K562 (cell line): ENCODE measurements around the gene PPCDC. TPM values are rescaled to one million over a fixed set of nuclear protein-coding genes. Genes with fewer than 3 reads are reported as not detected.

ENCODE experiments used
- ATAC-seq: fragments of 200-7000 bp; cut with Tn5 transposase; 3 replicates; pipeline ENCODE4 v1.9.1; 2020; ENCODE audit warnings: moderate library complexity
- BruUV-seq: library from RNA; stranded (reverse); fragments of 400-500 nt; replicated peaks from 2 replicates; lab custom pipeline; 2021; lab: Mats Ljungman, UMichigan
- CTCF ChIA-PET: fragments of 300-600 bp; formaldehyde crosslinking; extraction: SDS; loops from one replicate; lab custom pipeline; 2021; ENCODE audit warnings: low intra/inter-chr PET ratio; lab: Yijun Ruan, JAX
- POLR2A ChIA-PET: fragments of 300-600, 350-650 bp; sonication (Branson Sonifier 250); formaldehyde crosslinking; extraction: SDS; loops from one replicate; lab custom pipeline; 2021; ENCODE audit warnings: antibody characterized with exemption, inconsistent platforms; lab: Yijun Ruan, JAX
- DNase-seq, 4 experiments: peaks; one replicate each; pipeline versions ENCODE4 v3.0.0 to v3.0.0-alpha.2; 2011 to 2018; ENCODE audit warnings: low spot score in 3 of 4, mixed read lengths in 3 of 4; ENCODE audit errors: extremely low read depth in 1 of 4
- FAIRE-seq: peaks from 2 replicates; lab custom pipeline; 2011; peaks lifted over from hg19 to GRCh38; lab: Jason Lieb, UNC
- H2AFZ ChIP-seq: 2 replicates; pipeline ENCODE4 v1.6.0; 2011; ENCODE audit warnings: low read depth, low read length, control low read depth, inconsistent platforms
- H3K27ac ChIP-seq: fragments of 200-600 bp; 3 replicates; pipeline ENCODE4 v1.8.0; 2011; ENCODE audit warnings: low read depth, mild to moderate bottlenecking, control low read depth, inconsistent platforms, low read length, moderate library complexity, mixed read lengths; ENCODE audit errors: extremely low read depth
- H3K27me3 ChIP-seq, 2 experiments: fragments of 300-600 bp in 1 of 2; 2 replicates in 1 of 2; 3 replicates in 1 of 2; pipeline versions ENCODE4 v1.6.0 to v1.8.0; 2011; ENCODE audit warnings: inconsistent platforms in 2 of 2, low read length in 2 of 2, mild to moderate bottlenecking in 1 of 2, mixed read lengths in 1 of 2, moderate library complexity in 1 of 2; ENCODE audit not compliant: control insufficient read depth in 2 of 2, insufficient read depth in 2 of 2
- H3K36me3 ChIP-seq: fragments of 300-600 bp; 3 replicates; pipeline ENCODE4 v1.8.0; 2011; ENCODE audit warnings: mild to moderate bottlenecking, low read length, inconsistent platforms; ENCODE audit not compliant: control insufficient read depth, insufficient read depth
- H3K4me1 ChIP-seq, 2 experiments: fragments of 200-600 bp in 1 of 2; replicated peaks in 1 of 2; 2 replicates in 1 of 2; 3 replicates in 1 of 2; pipeline versions ENCODE4 v1.5.1 to v1.8.0; 2011; ENCODE audit warnings: inconsistent platforms in 2 of 2, low read length in 2 of 2, mild to moderate bottlenecking in 1 of 2, mixed read lengths in 1 of 2, moderate library complexity in 1 of 2; ENCODE audit not compliant: control insufficient read depth in 2 of 2, insufficient read depth in 2 of 2
- H3K4me2 ChIP-seq: 2 replicates; pipeline ENCODE4 v1.6.1; 2011; ENCODE audit warnings: low read length, control low read depth, inconsistent platforms, mixed read lengths; ENCODE audit not compliant: insufficient read depth
- H3K4me3 ChIP-seq: fragments of 200-600 bp; sonication (generic), shearing (Covaris generic); 2 replicates; pipeline ENCODE4 v1.5.1; 2016; ENCODE audit warnings: control low read depth, inconsistent platforms
- H3K79me2 ChIP-seq: fragments of 200-600 bp; 3 replicates; pipeline ENCODE4 v1.8.0; 2011; ENCODE audit warnings: low read length, inconsistent platforms; ENCODE audit not compliant: control insufficient read depth, insufficient read depth
- H3K9ac ChIP-seq, 2 experiments: 2 replicates each; pipeline versions ENCODE4 v1.6.0 to v1.6.1; 2011; ENCODE audit warnings: low read depth in 2 of 2, low read length in 2 of 2, control low read depth in 1 of 2, inconsistent platforms in 1 of 2, mild to moderate bottlenecking in 1 of 2, mixed read lengths in 1 of 2; ENCODE audit not compliant: insufficient read depth in 1 of 2
- H3K9me1 ChIP-seq: one replicate; pipeline ENCODE4 v1.6.0; 2011; ENCODE audit warnings: inconsistent platforms, mild to moderate bottlenecking, low read length, moderate library complexity; ENCODE audit not compliant: control insufficient read depth, insufficient read depth
- H3K9me3 ChIP-seq: replicated peaks from 2 replicates; pipeline ENCODE4 v1.5.1; 2011; ENCODE audit warnings: low read depth, low read length, inconsistent platforms; ENCODE audit not compliant: control insufficient read depth, insufficient read depth
- H4K20me1 ChIP-seq: replicated peaks from 2 replicates; pipeline ENCODE4 v1.6.1; 2011; ENCODE audit warnings: low read length, inconsistent platforms, mixed read lengths; ENCODE audit not compliant: control insufficient read depth, insufficient read depth
- DACH1 ChIP-seq: fragments of 450-650 bp; IDR thresholded peaks from 2 replicates; pipeline ENCODE4 v1.6.1; 2018; ENCODE audit not compliant: partially characterized antibody
- GABPA ChIP-seq: fragments of 200-800 bp; sonication (Bioruptor generic); conservative IDR thresholded peaks from 2 replicates; pipeline ENCODE4 v1.6.1; 2016; ENCODE audit warnings: low read depth, missing genetic modification characterization, missing compliant biosample characterization
- HDAC6 ChIP-seq: IDR thresholded peaks from 2 replicates; pipeline ENCODE4 v1.6.1; 2012; ENCODE audit warnings: low read depth, mild to moderate bottlenecking, control low read depth, inconsistent platforms, low read length, moderate library complexity
- MAFK ChIP-seq: IDR thresholded peaks from 2 replicates; pipeline ENCODE4 v1.6.1; 2011; ENCODE audit warnings: low read length, improper control_type of control experiment
- MBD2 ChIP-seq: sonication (generic); IDR thresholded peaks from 2 replicates; pipeline ENCODE4 v1.6.1; 2016; ENCODE audit warnings: low read depth, borderline replicate concordance
- MYNN ChIP-seq, 2 experiments: sonication (generic); formaldehyde crosslinking in 1 of 2; IDR thresholded peaks; 2 replicates each; pipeline versions ENCODE4 v1.5.0 to v1.6.1; 2016 to 2020; ENCODE audit warnings: antibody characterized with exemption in 1 of 2, missing genetic modification reagents in 1 of 2
- NFE2 ChIP-seq: IDR thresholded peaks from 2 replicates; pipeline ENCODE4 v1.6.1; 2014; ENCODE audit warnings: antibody characterized with exemption, low read depth
- RAD21 ChIP-seq, 2 experiments: fragments of 250-450 bp in 1 of 2; fragments of 450-650 bp in 1 of 2; sonication (Bioruptor Pico) in 1 of 2; formaldehyde crosslinking in 1 of 2; IDR thresholded peaks in 1 of 2; conservative IDR thresholded peaks in 1 of 2; 2 replicates each; pipeline versions ENCODE4 v1.4.0 to v1.8.0; 2020 to 2022; ENCODE audit warnings: mild to moderate bottlenecking in 2 of 2, moderate library complexity in 1 of 2
- USF1 ChIP-seq: sonication (generic); formaldehyde crosslinking; IDR thresholded peaks from 2 replicates; pipeline ENCODE4 v1.9.0; 2022; ENCODE audit warnings: mild to moderate bottlenecking, missing genetic modification reagents
- WGBS: fragments of 100-300 bp; shearing (Covaris generic); methylation state at CpG from one replicate; pipeline ENCODE4 v1.1.6; 2016; ENCODE audit warnings: low coverage, mixed read lengths; ENCODE audit not compliant: insufficient coverage; ENCODE audit errors: missing lambda C conversion rate; 5-methylcytosine and 5-hydroxymethylcytosine counted together
- in situ Hi-C: fragments of 300-500 bp; cut with MboI; formaldehyde crosslinking; loops from 4 replicates; pipeline ENCODE4 v1.15.0; 2018; ENCODE audit warnings: inconsistent platforms, mixed read lengths
- intact Hi-C: fragments of 100-400 bp; cut with micrococcal nuclease; formaldehyde crosslinking; loops from 2 replicates; pipeline ENCODE4 v1.14.2; 2022
- polyA plus RNA-seq, 8 experiments: library from polyadenylated mRNA; depleted of rRNA in 4 of 8; stranded (reverse) in 5 of 8; unstranded in 3 of 8; fragments of >200 nt; fragmentation: Nextera tagmentation in 2 of 8; fragmentation: Illumina TruSeq in 1 of 8; extraction: Ambion mirVana in 2 of 8; extraction: Trizol in 1 of 8; gene quantifications; 2 replicates each; pipeline versions ENCODE4 v1.2.1 to v1.2.3, GENCODE V29; 2011 to 2014; ENCODE audit warnings: inconsistent platforms in 1 of 8, missing spikeins in 1 of 8
- total RNA-seq, 7 experiments: library from RNA; depleted of rRNA in 6 of 7; stranded (reverse); fragments of >200 nt in 6 of 7; fragmentation: Illumina TruSeq in 2 of 7; extraction: Trizol in 2 of 7; gene quantifications; 2 replicates each; pipeline versions ENCODE4 v1.2.1 to v1.2.3, GENCODE V29; 2011 to 2021; ENCODE audit warnings: low replicate concordance in 1 of 7

PPCDC gene
- total and polyA plus RNA-seq, 9 of the 15 experiments (the other 6 are each of a cell fraction or from before 2014, with no cell fraction given): 10.9 to 53.6 (median 16.7) TPM

- 83% methylated on average over 1 of the region's 2 CpGs for WGBS
- no peak for DNase-seq
- Histone ChIP-seq H3K9me3 (no peaks in the 10 kb centered on the region), H3K79me2 (no peaks in the 10 kb centered on the region), H3K4me2 (no peak overlapping the region), H3K9ac (no peak overlapping the region; a peak in 1 of 4 replicates), H3K36me3 (peaks cover 9% of the 10 kb centered on the region; the same call in 1 of the 3 replicates), H3K27me3 (no peaks in the 10 kb centered on the region), H3K9me1 (no peaks in the 10 kb centered on the region), H3K4me1 (peaks cover 19 to 28% of the 10 kb centered on the region in 2 experiments), H4K20me1 (no peaks in the 10 kb centered on the region), H3K27ac (no peak overlapping the region), H3K4me3 (no peak overlapping the region), H2AFZ (no peak overlapping the region)
- ATAC-seq: no peak
- ChIA-PET POLR2A (interaction anchor here (0.9 to 2.0 kb wide), 4 partner anchors 16 to 152 kb away, joined by 3 to 6 read pairs (median 4); partner anchors contain the start of gene C15orf39), CTCF (no interaction called here)
- no TSS peak for BruUV-seq
- no peak for TF ChIP-seq NFE2
- no peak for TF ChIP-seq MYNN (IDR thresholded peaks at IDR 0.05)
- no peak for TF ChIP-seq MYNN (CRISPR knock-in tag; IDR thresholded peaks at IDR 0.05)
- no peak for TF ChIP-seq MAFK
- TF ChIP-seq GABPA: no peak
- TF ChIP-seq MBD2: no peak
- TF ChIP-seq USF1 (CRISPR knock-in tag): no peak
- no peak for TF ChIP-seq DACH1
- no peak for TF ChIP-seq RAD21 (CRISPR knock-in tag; conservative IDR thresholded peaks at IDR 0.05 in 1 of 2, IDR thresholded peaks at IDR 0.05 in 1 of 2)
- TF ChIP-seq HDAC6: no peak
- intact Hi-C loops: no loop called here
- in situ Hi-C loops: no loop called here
- no peak for FAIRE-seq
Observed at GRCh38 chr15:75050283-75050682, 26.9 kb downstream of the PPCDC start.
